GM18858 (cell line): Measurements from ENCODE around the gene ARID1B.

Source experiments
- ATAC-seq: cut with Tn5 transposase; IDR thresholded peaks from one replicate; pipeline ENCODE4 v1.9.1; 2021; ENCODE audit not compliant: unreplicated experiment

The ARID1B gene

GRCh38 chr6:157014871-157015270, 237.7 kb downstream of the ARID1B start:
- no peak for ATAC-seq

- no peak for ATAC-seq
Measured at GRCh38 chr6:157017022-157017421, 239.8 kb downstream of the ARID1B start.

- ATAC-seq: no peak
Measured at GRCh38 chr6:157017861-157018260, 240.7 kb downstream of the ARID1B start.

GRCh38 chr6:157019115-157019641, 242.0 kb downstream of the ARID1B start:
- ATAC-seq: no peak

- ATAC-seq: no peak
Measured at GRCh38 chr6:157019733-157020132, 242.6 kb downstream of the ARID1B start.

GRCh38 chr6:157020398-157020797, 243.2 kb downstream of the ARID1B start:
- no peak for ATAC-seq

GRCh38 chr6:157020881-157021343, 243.7 kb downstream of the ARID1B start:
- ATAC-seq: peak; percentile 16

GRCh38 chr6:157021344-157021992, 244.3 kb downstream of the ARID1B start:
- ATAC-seq: peak; percentile 52

- ATAC-seq: peak; percentile 30
Measured at GRCh38 chr6:157021993-157022740, 245.0 kb downstream of the ARID1B start.

- ATAC-seq: no peak
Measured at GRCh38 chr6:157023958-157024357, 246.8 kb downstream of the ARID1B start.

- no peak for ATAC-seq
Measured at GRCh38 chr6:157024745-157025144, 247.6 kb downstream of the ARID1B start.

GRCh38 chr6:157025437-157025836, 248.3 kb downstream of the ARID1B start:
- ATAC-seq: no peak

- ATAC-seq: peak; percentile 56
Measured at GRCh38 chr6:157029980-157030690, 253.0 kb downstream of the ARID1B start.

- ATAC-seq: no peak
Measured at GRCh38 chr6:157030755-157031154, 253.6 kb downstream of the ARID1B start.

- ATAC-seq: no peak
Measured at GRCh38 chr6:157032923-157033322, 255.7 kb downstream of the ARID1B start.

- no peak for ATAC-seq
Measured at GRCh38 chr6:157033428-157034140, 256.4 kb downstream of the ARID1B start.

GRCh38 chr6:157034436-157035230, 257.5 kb downstream of the ARID1B start:
- no peak for ATAC-seq

GRCh38 chr6:157035546-157035945, 258.4 kb downstream of the ARID1B start:
- no peak for ATAC-seq

GRCh38 chr6:157036245-157036711, 259.1 kb downstream of the ARID1B start:
- no peak for ATAC-seq

- ATAC-seq: no peak
Measured at GRCh38 chr6:157037165-157037564, 260.0 kb downstream of the ARID1B start.
